Stimulated activated CD4-positive, alpha-beta T cell treated with anti-CD3 and anti-CD28 coated beads, Interleukin-4, amount 100 ng/mL, for 1 hour (primary cell): ENCODE measurements around the gene NELL1.

Experiments used
- DNase-seq: peaks from one replicate; pipeline ENCODE4 v3.0.0-alpha.2; 2020

NELL1 gene

DNA sequence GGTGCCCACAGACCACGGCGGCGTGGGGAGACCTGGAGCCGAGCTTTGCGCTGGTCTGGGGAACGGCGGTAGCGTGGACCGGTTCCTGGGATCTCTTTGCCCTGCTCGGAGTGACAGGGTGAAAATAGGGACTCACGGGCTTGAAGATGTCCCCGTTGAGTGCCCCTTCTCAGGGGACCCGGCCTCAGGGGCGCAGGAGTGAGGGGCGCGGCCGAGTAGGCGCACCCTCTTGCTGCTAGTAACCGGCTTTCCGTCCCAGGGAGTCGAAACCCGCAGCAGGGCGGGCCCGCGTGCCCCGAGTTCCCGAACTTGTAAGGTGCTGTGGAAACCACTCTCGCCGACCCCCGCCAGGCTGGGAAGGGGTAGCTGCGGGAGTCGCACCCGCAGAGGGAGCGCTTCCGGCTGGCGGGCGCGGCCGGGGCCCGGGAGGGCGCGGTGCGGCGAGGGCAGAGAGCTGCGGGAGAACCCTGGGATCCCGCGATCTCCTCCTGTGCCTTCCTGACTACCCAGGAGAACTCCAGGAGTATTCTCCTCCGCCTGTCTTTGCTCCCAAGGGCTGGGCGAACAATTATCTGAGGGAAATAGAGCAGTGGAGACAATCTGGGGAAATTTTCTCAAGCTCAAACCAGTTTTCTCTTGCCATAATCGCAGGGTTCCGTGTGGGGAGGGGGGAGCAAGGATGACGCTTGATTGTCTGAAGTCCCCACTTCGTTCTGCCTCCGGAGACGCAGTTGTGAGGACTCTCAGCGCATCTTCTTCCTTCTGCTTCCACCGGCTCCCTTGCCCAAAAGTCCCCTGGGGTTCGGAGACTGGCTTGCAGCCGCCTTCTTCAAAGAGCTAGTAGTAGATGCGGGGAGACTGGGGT is 666 bp downstream of the NELL1 start:
- DNase-seq: no peak

DNA sequence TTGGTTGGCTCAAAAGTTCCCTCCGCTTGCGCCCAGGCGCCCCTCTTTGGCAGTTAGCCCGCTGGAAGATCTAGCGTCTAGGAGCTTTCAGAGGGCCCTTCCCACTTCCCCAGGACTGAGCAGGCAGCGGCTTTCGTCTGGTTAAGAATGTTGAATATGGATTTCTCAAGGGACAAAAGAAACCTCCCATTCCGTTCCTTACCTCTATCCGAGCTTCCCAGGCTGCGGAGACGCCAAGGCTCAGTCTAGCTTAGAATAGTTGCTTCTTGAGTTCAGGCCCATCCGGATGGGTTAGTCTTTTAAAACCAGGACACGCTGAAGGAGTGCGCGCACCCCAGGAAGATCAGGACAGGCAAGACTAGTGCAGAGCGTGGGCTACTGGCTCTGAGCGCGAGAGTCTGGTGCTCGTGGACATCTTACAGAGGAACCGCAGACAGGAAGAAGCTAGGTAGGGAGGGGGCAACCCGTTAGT is 1.6 kb downstream of the NELL1 start:
- DNase-seq: no peak

DNA sequence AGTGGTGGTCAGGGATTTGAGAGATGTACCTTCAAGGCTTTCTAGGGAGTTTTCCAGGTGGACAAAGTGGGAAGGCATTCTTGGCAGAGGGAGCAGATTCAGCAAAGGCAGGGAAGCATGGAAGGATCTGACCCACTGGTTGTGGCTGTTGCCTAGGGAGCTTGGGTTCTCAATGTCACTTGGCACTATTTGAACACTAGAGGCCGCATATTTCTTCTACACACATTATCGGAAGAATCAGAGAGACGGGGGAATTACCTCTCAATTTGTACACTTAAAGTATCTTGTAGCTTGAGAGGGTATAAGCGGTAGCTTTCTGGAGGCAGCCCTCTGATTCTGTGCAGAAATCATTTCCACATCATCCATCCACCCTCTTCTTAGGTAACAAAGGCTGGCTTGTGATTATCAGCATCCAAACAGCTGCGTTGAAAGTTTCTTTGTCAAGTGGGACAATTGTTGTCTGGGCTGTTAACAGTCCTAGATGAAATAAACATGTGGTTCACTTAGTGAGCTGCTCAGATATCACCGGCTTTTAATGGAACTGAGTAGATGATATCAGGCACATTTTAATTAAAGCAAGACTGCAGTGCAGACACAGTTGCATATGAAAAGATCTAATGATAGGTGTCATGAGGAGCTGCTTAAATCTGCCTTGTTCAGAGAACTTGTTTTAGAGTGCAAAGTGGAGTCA is 2.6 kb downstream of the NELL1 start:
- DNase-seq: no peak

DNA sequence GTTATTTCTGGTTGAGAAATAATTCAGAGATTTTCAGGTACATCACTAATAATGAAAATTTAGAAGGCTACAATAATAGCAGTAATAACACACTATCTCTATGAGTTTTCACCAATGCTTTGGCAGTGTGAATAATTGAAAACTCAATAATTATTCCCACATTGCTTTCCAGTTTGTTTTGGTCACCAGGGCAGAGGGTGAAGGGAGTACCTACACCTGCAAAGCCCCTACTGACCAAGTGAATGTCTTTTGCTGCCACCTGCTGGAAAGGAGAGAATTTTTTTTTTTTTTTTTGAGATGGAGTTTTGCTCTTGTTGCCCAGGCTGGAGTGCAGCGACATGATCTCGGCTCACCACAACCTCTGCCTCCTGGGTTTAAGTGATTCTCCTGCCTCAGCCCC is 3.2 kb downstream of the NELL1 start:
- DNase-seq: no peak

DNA sequence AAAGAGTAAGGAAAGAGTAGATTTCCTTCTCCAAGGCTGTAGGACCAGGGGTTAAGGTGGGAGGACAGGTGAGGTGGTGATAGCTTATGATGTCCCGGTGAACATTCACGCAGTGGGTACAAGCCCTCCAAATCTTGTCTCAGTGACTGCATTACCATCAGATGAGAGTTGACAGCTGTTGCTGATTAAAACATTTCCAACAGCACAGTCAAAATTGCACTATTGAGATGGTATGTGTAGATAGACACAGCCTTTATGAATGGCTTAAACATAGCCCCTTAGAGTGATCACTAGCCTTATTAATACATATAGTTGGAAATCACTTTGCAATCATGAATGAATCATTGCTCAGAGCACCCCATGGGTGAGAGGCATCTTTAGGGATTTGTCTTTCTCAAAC is 7.3 kb downstream of the NELL1 start:
- no peak for DNase-seq

DNA sequence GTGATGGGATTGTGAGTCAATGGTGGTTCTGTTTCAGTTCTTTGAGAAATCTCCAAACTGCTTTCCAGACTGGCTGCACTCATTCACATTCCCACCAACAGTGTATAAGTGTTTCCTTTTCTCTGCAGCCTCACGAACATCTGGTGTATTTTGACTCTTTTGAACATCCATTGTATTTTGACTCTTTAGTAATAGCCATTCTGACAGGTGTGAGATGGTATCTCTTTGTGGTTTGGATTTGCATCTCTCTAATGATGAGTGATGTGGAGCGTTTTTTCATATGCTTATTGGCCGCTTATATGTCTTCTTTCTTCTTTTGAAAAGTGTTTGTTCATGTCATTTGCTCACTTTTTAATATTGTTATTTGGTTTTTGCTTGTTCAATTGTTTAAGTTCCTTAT is 19.4 kb downstream of the NELL1 start:
- no peak for DNase-seq

DNA sequence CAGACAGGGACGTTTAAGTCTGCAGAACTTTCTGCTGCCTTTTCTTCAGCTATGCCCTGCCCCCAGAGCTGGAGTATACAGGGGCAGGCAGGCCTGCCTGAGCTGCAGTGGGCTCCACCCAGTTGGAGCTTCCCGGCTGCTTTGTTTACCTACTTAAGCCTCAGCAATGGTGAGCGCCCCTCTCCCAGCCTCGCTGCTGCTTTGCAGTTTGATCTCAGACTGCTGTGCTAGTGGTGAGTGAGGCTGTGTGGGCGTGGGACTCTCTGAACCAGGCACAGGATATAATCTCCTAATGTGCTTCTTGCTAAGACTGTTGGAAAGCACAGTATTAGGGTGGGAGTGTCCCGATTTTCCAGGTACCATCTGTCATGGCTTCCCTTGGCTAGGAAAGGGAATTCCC is 38.5 kb downstream of the NELL1 start:
- no peak for DNase-seq

DNA sequence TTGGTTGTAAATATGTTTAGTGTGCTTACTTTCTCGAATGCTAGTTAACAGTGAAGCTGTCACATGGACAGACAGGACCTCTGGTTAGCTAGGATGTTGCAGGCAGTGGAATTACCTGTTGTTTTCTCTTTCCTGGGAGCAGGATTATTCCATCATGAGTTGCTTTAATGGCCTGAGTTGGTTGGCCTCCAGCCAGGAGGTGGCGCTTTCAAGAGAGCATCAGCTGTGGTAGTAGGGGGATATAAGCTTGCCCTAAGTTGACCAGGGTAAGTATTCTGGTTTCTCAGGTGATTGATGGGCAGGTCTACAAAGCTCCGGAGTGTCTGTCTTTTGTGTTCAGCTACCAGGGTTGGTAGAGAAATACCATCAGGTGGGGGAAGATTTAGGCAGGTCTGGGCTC is 43.5 kb downstream of the NELL1 start:
- no peak for DNase-seq

DNA sequence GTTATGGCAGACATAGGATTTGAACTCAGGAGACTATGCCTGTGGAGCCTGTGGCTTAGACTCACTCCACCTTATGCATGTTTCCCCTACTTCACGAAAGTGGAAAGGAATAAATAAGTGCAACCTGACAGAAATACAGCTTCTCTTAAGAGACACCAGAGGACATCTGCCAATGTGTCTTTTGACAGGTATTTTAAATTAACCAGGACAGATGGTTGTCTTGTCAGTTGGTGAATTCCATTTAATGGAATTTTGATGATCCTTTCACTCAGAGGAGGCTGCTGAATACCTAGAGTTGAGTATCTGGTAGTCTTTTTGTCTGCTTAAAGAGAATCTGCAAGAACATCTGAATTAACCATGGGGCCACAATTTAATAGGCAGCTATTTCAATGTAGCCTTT is 46.1 kb downstream of the NELL1 start:
- no peak for DNase-seq

DNA sequence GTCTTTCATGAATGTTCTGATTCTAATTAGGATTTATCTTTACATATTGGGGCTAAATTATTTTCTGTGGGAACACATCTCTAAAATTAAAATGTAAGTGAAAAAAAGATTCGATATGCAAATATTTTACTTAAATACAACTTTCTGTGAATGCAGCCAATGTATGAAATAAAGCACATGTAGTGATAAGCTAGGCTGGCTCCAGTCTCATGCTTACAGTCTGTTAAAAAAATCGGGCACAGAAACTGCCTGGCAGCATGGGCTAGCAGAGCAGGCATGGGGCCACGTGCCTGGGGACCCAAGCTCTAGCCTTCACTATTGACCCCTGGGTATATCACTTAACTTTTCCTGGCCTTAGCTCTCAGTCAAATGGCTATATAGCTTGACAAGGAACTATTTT is 46.5 kb downstream of the NELL1 start:
- DNase-seq: no peak

DNA sequence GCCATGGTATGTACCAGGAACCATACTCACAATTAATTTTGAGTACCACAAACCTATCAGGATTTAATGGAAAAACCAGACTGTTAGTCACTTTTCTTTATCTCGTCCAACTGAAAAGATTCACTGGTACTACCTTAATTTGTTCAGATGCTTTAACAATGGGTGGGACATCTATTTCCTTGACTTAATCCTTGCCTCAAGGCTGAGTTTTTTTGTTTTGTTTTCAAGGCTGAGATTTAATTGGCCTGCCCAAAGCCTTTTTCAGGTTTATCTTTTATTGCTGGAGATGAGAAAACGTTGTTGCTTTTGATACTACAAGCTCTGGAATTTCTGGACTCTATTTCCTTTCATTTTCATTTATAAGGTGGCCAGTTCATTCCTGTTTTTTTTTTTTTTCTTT is 50.4 kb downstream of the NELL1 start:
- no peak for DNase-seq

DNA sequence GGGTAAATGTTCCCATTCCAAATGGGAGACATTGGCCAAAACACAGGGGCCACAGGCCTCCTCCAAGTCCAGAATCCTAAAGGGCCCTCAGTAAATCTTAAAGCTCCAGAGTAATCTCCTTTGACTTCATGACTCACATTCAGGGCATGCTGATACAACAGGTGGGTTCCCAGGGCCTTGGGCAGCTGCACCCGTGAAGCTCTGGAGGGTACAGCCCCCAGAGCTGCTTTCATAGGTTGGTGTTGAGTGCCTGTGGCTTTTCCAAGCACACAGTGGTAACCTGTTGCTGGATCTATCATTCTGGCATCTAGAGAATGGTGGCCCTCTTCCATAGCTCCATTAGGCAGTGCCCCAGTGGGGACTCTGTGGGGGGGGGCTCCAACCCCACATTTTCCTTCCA is 54.0 kb downstream of the NELL1 start:
- no peak for DNase-seq

DNA sequence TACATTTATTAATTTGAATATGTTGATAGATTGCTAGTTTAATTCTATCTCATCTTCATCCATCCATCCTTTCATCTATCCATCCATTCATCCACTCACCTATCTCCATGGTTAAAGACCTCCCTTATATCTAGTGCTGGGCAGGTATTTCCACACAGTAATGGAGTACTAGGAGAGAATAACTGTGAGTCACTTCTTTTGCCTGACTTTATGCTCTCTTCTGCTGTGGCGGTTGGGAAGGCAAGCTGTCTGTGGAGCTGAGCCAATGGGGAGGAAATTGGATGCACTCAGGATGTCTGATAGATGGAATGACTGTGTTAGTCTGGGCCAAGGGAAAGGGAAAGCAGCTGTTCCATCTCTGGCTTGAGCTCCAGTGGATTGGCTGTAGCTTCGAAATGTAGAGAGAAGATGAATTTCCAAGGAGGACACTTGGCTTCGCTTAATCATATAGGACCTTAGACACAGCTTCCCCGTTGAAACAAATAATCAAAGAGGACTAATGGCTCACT is 60.3 kb downstream of the NELL1 start:
- DNase-seq: no peak

DNA sequence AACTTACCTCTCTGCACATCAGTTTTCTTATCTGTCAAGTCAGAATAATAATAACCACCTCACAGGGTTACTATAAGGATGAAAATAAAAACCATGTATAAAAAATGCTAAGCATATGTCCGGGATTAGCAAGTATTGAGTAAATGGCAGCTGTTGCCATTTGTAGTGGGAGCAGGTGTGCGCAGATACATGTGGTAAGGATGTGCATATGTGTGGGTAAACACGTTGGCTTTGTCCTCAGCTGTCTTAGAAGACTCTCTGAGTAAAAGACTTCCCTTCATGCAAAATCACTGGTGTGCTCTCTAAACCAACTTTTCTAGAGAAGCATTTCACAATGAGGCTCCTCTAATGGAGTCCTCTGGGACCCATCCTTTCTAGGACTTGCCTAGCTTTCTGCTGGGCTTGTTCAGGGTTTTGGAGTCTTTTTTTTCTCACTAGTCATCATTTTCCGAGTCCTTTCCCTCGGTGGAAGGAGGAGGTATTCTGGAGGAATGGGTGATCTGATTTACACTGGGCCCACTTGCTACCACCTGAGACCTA is 62.4 kb downstream of the NELL1 start:
- DNase-seq: no peak

DNA sequence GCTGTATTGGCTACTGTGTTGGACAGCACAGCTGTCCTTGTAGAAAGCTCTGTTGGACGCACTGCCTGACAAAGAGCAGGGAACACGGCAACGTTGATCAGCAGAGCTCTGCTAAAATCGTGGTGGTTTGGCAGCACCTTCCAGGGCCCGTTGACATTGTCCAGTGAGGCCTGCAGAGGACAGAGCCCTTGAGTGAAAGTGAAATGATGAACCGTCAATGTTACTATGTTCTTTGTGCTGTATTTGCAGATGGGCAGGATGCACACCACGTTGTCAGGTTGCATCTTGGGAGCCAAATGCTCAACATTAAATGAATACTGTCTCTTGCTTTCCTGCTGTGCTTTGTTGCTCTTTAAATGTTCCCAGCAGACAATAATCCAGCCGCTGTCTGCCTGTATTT is 69.7 kb downstream of the NELL1 start:
- DNase-seq: no peak

DNA sequence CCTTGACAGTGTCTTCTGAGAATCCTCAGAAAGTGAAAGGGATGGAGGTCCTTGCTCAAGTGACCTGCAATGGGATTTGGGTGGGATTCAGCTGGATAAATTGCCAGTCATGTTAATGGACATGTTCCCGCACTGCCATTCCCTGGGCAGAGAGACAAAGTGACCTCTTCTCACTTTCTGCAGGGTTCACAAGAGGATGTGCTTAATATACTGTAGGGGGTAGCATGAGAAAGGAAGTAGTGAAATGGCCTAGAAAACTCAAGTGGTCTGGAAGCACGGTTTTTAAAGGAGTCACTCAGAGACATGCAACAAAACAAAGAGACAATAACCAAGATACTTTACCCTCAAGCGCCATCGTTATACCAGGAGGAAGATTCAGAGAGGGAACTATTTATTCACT is 70.2 kb downstream of the NELL1 start:
- no peak for DNase-seq

DNA sequence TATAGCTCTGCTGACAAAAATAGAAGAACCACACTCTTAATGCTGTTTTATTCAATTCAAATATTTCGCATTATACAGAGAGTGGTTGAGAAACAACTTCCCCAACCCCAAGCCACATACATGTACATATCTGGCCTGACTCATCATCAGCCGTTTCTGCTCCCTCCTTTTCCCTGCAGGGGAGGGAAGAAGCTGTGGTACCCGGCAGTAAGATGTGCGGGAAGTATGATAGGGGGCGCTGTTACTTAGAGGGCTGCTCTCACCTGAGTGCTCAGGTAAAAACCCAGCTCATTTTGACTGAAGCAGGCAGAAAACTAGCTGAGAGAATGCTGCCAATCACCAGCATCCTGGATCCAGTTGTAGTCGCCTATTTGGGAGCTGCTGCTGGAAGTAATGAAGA is 85.5 kb downstream of the NELL1 start:
- DNase-seq: no peak

DNA sequence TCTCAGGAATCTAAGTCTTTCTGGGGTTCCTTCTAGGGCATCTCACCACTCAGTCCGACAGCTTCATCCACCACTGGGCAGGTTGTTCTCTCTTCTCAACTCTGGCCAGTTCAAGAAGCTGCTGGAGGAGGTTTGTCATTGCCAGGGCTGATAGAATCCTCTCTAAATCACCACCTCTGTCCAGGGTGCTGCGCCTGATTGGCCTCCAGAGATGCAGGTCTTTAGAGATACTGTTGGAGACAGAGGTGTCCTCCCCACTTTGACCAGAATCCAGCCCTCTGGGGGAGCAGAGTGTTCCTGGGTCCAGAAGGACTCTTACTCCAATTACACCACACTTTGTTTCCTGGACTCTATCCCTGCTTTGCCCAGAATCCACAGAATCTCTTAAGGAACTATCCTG is 90.2 kb downstream of the NELL1 start:
- no peak for DNase-seq

DNA sequence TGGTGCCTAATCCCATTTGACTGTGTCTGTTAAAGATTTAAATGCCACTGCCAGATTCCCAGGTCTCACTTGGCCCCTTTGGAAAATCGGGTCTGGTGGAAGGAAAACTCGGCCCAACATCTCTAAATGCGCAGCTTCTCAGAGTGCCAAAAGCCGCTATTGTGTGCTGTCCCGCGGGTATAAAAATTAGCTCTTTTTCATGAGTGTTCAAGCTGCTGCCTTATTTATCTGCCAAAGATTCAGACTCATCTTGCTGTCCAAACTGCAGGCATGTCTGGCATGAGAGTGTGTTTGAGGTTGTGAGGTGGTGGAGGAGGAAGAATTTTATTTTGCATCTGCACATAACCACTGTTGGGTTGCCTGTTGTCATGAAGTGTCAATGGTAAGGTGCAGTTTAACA is 91.4 kb downstream of the NELL1 start:
- no peak for DNase-seq

DNA sequence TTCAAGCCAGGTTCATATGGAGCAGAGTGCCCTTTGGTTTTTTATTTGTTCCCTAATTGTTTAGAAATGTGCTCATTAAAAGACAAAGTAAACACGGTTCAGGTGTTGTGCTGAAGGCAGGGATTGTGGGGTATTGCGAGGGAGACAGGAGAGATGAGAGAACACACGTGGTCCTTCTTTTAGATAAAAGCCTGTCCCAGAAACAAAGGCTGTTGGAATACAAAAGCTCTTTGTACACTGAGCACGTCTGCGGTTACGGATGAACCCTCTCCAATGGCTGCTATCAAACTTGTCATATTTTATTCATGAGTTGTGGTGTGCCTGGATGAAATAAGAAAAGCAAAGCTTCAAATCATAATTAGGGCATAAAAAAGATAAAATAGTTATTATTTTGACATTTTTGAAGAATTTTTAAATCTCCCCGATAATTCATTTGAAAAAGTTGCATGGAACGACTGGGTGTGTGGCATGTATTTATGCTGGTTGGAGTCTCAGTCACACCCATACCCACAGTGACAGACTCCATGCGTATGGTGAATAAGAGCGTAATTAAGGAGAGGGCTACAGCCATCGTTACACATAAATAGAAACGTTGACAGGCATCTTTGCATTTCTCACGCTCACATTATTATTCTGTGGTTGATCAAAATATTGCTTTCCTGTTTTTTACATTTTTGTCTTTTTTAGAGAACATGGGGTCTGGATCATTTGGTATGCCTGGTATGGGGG is 92.9 kb downstream of the NELL1 start:
- no peak for DNase-seq

DNA sequence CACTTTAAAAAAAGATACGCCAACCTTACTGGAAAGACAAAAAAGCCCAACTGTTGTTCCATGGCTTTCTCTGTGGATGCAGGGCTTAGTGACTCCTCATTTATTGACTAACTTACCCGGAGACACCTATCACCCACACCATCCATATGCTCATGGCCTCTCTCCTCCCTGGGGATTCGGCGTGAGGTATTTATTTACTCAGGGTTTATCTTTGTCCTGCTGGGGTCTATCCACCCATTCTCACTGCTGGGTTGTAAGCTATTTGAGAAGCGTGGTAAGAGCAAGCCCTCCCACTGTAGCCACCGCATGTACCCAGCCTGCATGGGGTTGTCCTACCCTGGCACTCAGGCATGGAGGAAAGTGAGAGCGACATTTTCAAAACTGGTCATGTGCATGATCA is 93.6 kb downstream of the NELL1 start:
- DNase-seq: no peak

DNA sequence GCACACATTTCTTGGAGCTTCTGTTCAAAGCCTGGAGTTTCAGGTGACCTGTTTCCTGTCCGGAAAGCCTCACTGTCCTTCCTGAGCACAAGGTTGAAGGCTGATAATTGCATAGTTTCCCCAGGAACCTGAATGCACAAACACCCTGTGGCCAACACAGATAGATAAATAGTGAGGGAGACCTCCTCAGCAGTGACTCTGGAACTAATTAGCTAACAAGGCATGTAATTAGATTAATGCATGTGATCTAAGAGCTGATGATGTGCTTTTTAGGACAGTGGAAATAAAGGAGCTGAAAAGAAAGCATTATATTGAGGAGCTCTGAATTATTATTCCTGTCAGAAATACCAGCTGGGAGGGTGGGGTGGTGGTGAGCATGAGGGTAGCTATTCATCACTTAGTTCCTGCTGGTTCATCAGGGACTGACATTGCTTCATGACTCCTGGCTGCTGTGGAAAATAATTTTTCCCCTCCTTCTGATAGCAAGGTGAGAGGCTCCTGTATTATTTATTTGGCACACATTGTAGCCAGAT is 101.1 kb downstream of the NELL1 start:
- DNase-seq: no peak

DNA sequence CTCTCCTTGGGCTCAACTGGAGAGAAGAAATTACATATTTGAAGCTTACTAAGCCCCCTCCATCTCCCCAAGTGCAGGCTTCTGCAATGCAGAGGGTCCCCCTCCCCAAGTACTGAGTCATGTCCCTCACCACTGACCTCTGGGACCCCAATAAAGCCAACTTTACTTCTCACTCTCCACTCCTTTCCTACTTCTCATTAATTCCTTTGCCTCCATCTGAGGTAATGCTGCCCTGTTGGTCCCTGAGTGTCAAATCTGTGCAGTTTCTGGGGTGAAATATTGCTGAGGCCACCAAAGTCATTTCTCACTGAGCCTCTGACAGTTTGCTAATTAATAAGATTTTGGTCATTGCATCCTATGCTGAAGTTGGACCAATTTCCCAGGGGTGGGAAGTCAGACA is 101.6 kb downstream of the NELL1 start:
- DNase-seq: no peak
